Spleen (tissue), 11 donors: ENCODE measurements around the gene JAG1. TPM values are rescaled to one million over a fixed set of nuclear protein-coding genes. Genes with fewer than 3 reads are reported as not detected.

Source experiments
- DNase-seq: peaks from one replicate; pipeline ENCODE4 v3.0.0-alpha.2; 2020
- H3K27ac ChIP-seq, 8 donors: fragments of 200-600 bp; sonication (generic) in 7 of 8; 1 replicate in 4 of 8; 2 replicates in 4 of 8; pipeline versions ENCODE4 v1.5.0 to v1.8.0; 2016 to 2021; ENCODE audit warnings: inconsistent platforms in 4 of 8, mild to moderate bottlenecking in 4 of 8, moderate library complexity in 1 of 8
- H3K27me3 ChIP-seq, 7 donors: fragments of 200-600 bp; sonication (generic) in 6 of 7; replicated peaks in 1 of 7; 1 replicate in 4 of 7; 2 replicates in 3 of 7; pipeline versions ENCODE4 v1.5.0 to v1.8.0; 2016 to 2021; ENCODE audit warnings: inconsistent platforms in 3 of 7, mild to moderate bottlenecking in 1 of 7
- H3K36me3 ChIP-seq, 6 donors: fragments of 200-600 bp; sonication (generic) in 5 of 6; 1 replicate in 4 of 6; 2 replicates in 2 of 6; pipeline versions ENCODE4 v1.5.0 to v1.8.0; 2016 to 2021; ENCODE audit warnings: inconsistent platforms in 2 of 6
- H3K4me1 ChIP-seq, 6 donors: fragments of 200-600 bp; sonication (generic) in 5 of 6; 1 replicate in 3 of 6; 2 replicates in 3 of 6; pipeline versions ENCODE4 v1.5.0 to v1.8.0; 2016 to 2021; ENCODE audit warnings: inconsistent platforms in 3 of 6
- H3K4me3 ChIP-seq, 8 donors: fragments of 200-600 bp; sonication (generic) in 7 of 8; 1 replicate in 4 of 8; 2 replicates in 4 of 8; pipeline versions ENCODE4 v1.5.0 to v1.8.0; 2016 to 2021; ENCODE audit warnings: inconsistent platforms in 4 of 8, mild to moderate bottlenecking in 4 of 8, moderate library complexity in 2 of 8
- H3K9me3 ChIP-seq, 8 donors: fragments of 200-600 bp; sonication (generic) in 7 of 8; 1 replicate in 4 of 8; 2 replicates in 4 of 8; pipeline versions ENCODE4 v1.5.0 to v1.8.0; 2016 to 2021; ENCODE audit warnings: inconsistent platforms in 4 of 8
- POLR2A ChIP-seq, 3 donors: fragments of 450-650 bp; IDR thresholded peaks; one replicate each; pipeline ENCODE4 v1.5.1; 2017; ENCODE audit warnings: antibody characterized with exemption in 3 of 3, mild to moderate bottlenecking in 1 of 3
- POLR2AphosphoS5 ChIP-seq, 3 donors: sonication (generic); formaldehyde crosslinking; IDR thresholded peaks; one replicate each; pipeline ENCODE4 v1.5.1; 2017; ENCODE audit warnings: antibody characterized with exemption in 3 of 3
- WGBS, 5 donors: extraction: QIAGEN DNeasy Blood & Tissue Kit in 3 of 5; methylation state at CpG; one replicate each; pipeline versions ENCODE4 v1.1.5 to v1.1.7; 2013 to 2018; 5-methylcytosine and 5-hydroxymethylcytosine counted together
- intact Hi-C: fragments of 100-400 bp; cut with DNase I; formaldehyde crosslinking; loops from one replicate; pipeline ENCODE4 v1.15.0; 2023; ENCODE audit warnings: low total_unique reads
- polyA plus RNA-seq, 3 donors: library from polyadenylated mRNA; stranded (reverse); fragments of 200-250 nt; gene quantifications; one replicate each; pipeline ENCODE4 v1.2.1, GENCODE V29; 2013
- total RNA-seq, 7 donors: library from RNA; depleted of rRNA in 3 of 7; stranded (reverse); fragments of >200 nt in 3 of 7; fragmentation: NEBNext Ultra II Directional in 4 of 7; extraction: Animal tissue kit (Norgen Biotek cat#: 25700) in 4 of 7; gene quantifications; one replicate each; pipeline versions ENCODE4 v1.1.0 to v1.2.1, GENCODE V29; 2016 to 2021
- TF ChIP-seq, protein P1 (sequence below), 11 experiments: fragments of 200-600 bp in 7 of 11; fragments of 450-650 bp in 4 of 11; sonication (generic) in 4 of 11; IDR thresholded peaks in 8 of 11; conservative IDR thresholded peaks in 3 of 11; 1 replicate in 7 of 11; 2 replicates in 4 of 11; pipeline versions ENCODE4 v1.4.0 to v1.8.0; 2016 to 2021; ENCODE audit warnings: antibody characterized with exemption in 11 of 11, inconsistent platforms in 4 of 11, mild to moderate bottlenecking in 1 of 11
- donor health status: healthy with polysubstance abuse.
- donor health status: DM: no; HTN: no; CAD: no; lungs with moderate emphysema.
- donor health status: DM: no; HTN: no; CAD: no.
- donor health status: Bipolar disorder and iron deficiency.
- donor health status: healthy.
- donor health status: DM: no; HTN: no; CAD: no.
- donor health status: DM: yes; HTN: yes; CAD: no.

Gene JAG1
- total and polyA plus RNA-seq, 10 donors, result 5.6 to 85.3 (median 50.1) TPM

DNA sequence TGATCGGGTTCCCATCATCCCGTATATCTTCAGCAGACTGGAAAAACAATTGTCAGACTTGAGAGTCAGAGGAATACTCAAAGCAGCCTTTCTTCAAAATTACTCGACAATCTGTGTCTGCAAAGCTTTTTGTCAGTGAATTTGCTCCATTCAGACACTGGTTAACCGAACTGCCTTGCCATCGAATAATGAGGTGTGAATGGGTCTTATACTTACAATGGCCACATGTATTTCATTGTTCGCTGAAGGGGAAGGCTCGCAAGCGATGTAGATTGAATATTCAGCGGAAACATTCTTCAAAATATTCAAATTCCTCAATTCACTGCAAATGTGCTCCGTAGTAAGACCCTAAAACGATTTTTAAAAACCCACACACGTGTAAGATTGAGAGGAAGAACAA is 32.9 kb downstream of the JAG1 start:
- intact Hi-C loops, result no loop called here

GRCh38 chr20:10639737-10640556 is 33.9 kb downstream of the JAG1 start:
- H3K9me3 ChIP-seq, result no peaks in the 10 kb centered on the region
- H3K4me3 ChIP-seq, result no peak overlapping the region
- H3K27me3 ChIP-seq, result no peaks in the 10 kb centered on the region
- peaks cover 0 to 34% (median 5%) of the 10 kb centered on the region in 6 donors for H3K4me1 ChIP-seq
- TF ChIP-seq POLR2A (IDR thresholded peaks at IDR 0.05), result no peak
- TF ChIP-seq, protein P1, sequence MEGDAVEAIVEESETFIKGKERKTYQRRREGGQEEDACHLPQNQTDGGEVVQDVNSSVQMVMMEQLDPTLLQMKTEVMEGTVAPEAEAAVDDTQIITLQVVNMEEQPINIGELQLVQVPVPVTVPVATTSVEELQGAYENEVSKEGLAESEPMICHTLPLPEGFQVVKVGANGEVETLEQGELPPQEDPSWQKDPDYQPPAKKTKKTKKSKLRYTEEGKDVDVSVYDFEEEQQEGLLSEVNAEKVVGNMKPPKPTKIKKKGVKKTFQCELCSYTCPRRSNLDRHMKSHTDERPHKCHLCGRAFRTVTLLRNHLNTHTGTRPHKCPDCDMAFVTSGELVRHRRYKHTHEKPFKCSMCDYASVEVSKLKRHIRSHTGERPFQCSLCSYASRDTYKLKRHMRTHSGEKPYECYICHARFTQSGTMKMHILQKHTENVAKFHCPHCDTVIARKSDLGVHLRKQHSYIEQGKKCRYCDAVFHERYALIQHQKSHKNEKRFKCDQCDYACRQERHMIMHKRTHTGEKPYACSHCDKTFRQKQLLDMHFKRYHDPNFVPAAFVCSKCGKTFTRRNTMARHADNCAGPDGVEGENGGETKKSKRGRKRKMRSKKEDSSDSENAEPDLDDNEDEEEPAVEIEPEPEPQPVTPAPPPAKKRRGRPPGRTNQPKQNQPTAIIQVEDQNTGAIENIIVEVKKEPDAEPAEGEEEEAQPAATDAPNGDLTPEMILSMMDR (IDR thresholded peaks at IDR 0.05 in 8 of 11, conservative IDR thresholded peaks at IDR 0.05 in 3 of 11), result no peak
- no peak for TF ChIP-seq POLR2AphosphoS5 (IDR thresholded peaks at IDR 0.05)
- intact Hi-C loops, result no loop called here
- 71 to 88% (median 83%) methylated on average over 15 to 18 of the region's 18 CpGs for WGBS, 5 donors
- DNase-seq, result no peak
- H3K27ac ChIP-seq, result peak overlapping the region in 4 of 8 donors; percentile 6 to 44 (median 24)
- H3K36me3 ChIP-seq, result peaks cover 0 to 83% (median 46%) of the 10 kb centered on the region in 6 donors

More for the DNA sequence above, 32.9 kb downstream of the JAG1 start:
- H3K4me1 ChIP-seq, result peaks cover 0 to 31% (median 4%) of the 10 kb centered on the region in 6 donors
- DNase-seq, result no peak
- no peaks in the 10 kb centered on the region for H3K27me3 ChIP-seq
- peaks cover 0 to 92% (median 52%) of the 10 kb centered on the region in 6 donors for H3K36me3 ChIP-seq
- H3K9me3 ChIP-seq, result no peaks in the 10 kb centered on the region
- H3K4me3 ChIP-seq, result no peak overlapping the region
- TF ChIP-seq POLR2AphosphoS5 (IDR thresholded peaks at IDR 0.05) (no peak), POLR2A (IDR thresholded peaks at IDR 0.05) (no peak)
- TF ChIP-seq, protein P1 (IDR thresholded peaks at IDR 0.05 in 8 of 11, conservative IDR thresholded peaks at IDR 0.05 in 3 of 11), result no peak
- peak overlapping the region in 1 of 8 donors; percentile 30 for H3K27ac ChIP-seq
- 89 to 95% (median 92%) methylated on average over 12 of the region's 12 CpGs for WGBS, 5 donors

DNA sequence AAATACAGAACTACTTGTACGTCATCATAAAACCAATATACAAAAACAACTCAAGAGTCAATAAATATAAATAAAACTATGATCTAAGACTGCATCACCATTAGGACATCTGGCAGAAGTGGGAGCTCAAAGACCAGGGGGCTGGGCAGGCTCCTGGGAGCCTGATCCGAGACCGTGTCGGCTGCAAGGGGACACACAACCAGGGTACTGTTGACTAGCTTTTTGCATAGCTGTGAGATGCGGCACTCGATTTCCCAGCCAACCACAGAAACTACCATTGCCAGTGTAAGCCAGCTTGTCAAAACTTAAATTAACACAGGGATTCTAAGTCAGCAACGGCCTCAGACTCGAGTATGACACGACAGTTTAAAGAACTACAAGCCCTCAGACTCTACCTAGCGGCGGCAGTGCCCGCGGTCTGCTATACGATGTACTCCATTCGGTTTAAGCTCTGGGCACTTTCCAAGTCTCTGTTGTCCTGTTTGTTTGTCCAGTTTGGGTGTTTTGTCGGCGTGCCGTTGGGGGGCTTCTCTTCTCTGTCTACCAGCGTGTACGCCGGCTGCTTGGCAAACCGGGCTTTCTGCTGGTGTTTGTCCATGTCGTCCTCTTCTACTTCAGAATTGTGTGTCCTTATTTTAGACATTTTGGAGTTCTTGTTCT is 34.6 kb downstream of the JAG1 start:
- peaks cover 0 to 34% (median 9%) of the 10 kb centered on the region in 6 donors for H3K4me1 ChIP-seq
- WGBS, 5 donors, result 88 to 94% (median 91%) methylated on average over 23 of the region's 23 CpGs
- intact Hi-C loops, result no loop called here

More for the DNA sequence above, 34.6 kb downstream of the JAG1 start:
- Histone ChIP-seq H3K27me3 (no peaks in the 10 kb centered on the region), H3K36me3 (peaks cover 0 to 75% (median 39%) of the 10 kb centered on the region in 6 donors), H3K9me3 (no peaks in the 10 kb centered on the region), H3K27ac (peak overlapping the region in 3 of 8 donors; percentile 6 to 44 (median 19)), H3K4me3 (no peak overlapping the region)
- no peak for DNase-seq
- TF ChIP-seq, protein P1 (IDR thresholded peaks at IDR 0.05 in 8 of 11, conservative IDR thresholded peaks at IDR 0.05 in 3 of 11), result no peak
- no peak for TF ChIP-seq POLR2AphosphoS5 (IDR thresholded peaks at IDR 0.05)
- no peak for TF ChIP-seq POLR2A (IDR thresholded peaks at IDR 0.05)
